ENCODE results near the gene ZSWIM3.
"Not testable (repeated sequence)": the region's sequence is repeated elsewhere in the genome, so short reads cannot be mapped to it uniquely, and the experiment has no call there.

ZSWIM3 gene

DNA sequence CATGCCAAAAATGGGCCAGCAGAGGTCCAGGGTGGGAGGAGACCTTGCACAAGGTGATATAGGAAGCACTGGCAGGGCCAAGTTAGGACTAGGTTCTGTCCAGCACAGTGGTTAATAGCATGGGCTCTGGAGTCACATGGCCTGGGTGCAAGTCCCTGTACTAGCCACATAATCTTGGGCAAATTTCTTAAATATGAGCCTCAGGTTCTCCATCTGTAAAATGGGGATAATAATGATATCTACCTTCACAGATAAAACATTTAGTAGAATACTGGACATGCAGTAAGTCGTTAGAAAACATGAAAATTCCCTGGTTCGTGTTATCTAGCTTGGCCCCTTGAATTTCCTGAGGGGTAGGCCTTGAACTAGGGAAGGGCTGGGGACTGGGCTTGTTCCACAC lies 39.9 kb downstream of the ZSWIM3 start:
- no peak overlapping the region for H3K4me3 ChIP-seq (replicated peaks; ENCODE audit: low read depth, low read length)
- DNase-seq (ENCODE audit: low read depth) = no peak
- TF ChIP-seq, protein P1, sequence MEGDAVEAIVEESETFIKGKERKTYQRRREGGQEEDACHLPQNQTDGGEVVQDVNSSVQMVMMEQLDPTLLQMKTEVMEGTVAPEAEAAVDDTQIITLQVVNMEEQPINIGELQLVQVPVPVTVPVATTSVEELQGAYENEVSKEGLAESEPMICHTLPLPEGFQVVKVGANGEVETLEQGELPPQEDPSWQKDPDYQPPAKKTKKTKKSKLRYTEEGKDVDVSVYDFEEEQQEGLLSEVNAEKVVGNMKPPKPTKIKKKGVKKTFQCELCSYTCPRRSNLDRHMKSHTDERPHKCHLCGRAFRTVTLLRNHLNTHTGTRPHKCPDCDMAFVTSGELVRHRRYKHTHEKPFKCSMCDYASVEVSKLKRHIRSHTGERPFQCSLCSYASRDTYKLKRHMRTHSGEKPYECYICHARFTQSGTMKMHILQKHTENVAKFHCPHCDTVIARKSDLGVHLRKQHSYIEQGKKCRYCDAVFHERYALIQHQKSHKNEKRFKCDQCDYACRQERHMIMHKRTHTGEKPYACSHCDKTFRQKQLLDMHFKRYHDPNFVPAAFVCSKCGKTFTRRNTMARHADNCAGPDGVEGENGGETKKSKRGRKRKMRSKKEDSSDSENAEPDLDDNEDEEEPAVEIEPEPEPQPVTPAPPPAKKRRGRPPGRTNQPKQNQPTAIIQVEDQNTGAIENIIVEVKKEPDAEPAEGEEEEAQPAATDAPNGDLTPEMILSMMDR (IDR thresholded peaks at IDR 0.05; ENCODE audit: low read length, missing control alignments) = no peak

DNA sequence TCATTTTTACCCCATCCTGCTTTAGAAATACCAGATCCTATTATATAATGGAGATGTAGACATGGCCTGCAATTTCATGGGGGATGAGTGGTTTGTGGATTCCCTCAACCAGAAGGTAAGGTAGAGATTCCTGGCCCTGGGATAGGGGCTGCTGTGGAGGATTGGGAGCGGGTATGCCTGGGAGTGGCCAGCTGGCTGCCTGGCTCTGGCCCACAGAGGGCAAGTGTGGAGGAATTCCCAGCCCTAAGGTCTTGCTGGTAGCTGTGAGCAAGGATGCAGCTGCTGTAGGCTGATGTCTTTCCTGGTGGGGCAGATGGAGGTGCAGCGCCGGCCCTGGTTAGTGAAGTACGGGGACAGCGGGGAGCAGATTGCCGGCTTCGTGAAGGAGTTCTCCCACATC lies 40.3 kb downstream of the ZSWIM3 start:
- no peak overlapping the region for H3K4me3 ChIP-seq (replicated peaks; ENCODE audit: low read depth, low read length)
- DNase-seq (ENCODE audit: low read depth) = no peak
- TF ChIP-seq, protein P1 (IDR thresholded peaks at IDR 0.05; ENCODE audit: low read length, missing control alignments) = no peak

DNA sequence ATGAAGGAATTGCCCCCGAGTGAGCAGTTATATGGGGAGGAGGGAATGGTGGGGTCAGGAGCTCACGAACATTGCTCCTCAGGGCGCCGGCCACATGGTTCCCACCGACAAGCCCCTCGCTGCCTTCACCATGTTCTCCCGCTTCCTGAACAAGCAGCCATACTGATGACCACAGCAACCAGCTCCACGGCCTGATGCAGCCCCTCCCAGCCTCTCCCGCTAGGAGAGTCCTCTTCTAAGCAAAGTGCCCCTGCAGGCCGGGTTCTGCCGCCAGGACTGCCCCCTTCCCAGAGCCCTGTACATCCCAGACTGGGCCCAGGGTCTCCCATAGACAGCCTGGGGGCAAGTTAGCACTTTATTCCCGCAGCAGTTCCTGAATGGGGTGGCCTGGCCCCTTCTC lies 40.9 kb downstream of the ZSWIM3 start:
- no peak for DNase-seq (ENCODE audit: low read depth)
- TF ChIP-seq, protein P1 (IDR thresholded peaks at IDR 0.05; ENCODE audit: low read length, missing control alignments) = no peak
- no peak overlapping the region for H3K4me3 ChIP-seq (replicated peaks; ENCODE audit: low read depth, low read length)

DNA sequence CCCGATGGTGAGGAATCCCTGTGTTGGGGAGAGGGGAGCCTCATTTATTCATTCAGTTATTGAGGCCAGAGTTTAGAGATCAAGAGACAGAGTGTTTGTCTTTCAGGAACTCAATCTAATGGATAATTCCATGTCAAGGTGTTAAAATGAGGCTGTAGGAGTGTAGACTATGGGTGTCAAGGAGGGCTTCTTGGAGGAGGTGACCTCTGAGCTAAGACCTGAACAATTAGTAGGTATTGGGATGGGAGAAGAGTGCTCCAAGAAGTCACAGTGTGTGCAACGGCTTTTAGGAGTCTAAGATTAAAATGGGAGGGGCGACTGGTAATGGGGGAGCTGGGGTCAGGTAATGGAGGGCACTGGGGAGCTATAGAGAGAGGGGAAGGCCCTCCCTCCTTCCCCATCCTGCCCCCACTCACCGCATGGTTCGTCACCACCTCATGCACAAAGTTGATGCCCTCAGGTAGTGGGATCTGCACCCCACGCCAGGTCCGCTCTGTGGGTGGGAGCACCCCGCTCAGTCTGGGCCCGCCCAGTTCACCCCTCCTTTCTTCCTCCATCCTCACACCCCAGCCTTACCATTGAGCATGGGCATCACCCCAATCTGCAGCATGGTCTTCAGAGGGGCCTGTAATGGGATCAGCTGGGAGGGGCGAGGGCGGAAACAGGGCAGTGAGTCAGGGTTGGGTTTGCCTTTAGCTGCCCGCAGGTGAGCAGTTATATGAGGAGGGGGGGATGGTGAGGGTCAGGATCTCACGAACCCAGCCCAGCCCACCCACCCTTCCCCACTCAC lies 41.8 kb downstream of the ZSWIM3 start:
- DNase-seq (ENCODE audit: low read depth) = no peak
- no peak overlapping the region for H3K4me3 ChIP-seq (replicated peaks; ENCODE audit: low read depth, low read length)
- TF ChIP-seq, protein P1 (IDR thresholded peaks at IDR 0.05; ENCODE audit: low read length, missing control alignments) = no peak

DNA sequence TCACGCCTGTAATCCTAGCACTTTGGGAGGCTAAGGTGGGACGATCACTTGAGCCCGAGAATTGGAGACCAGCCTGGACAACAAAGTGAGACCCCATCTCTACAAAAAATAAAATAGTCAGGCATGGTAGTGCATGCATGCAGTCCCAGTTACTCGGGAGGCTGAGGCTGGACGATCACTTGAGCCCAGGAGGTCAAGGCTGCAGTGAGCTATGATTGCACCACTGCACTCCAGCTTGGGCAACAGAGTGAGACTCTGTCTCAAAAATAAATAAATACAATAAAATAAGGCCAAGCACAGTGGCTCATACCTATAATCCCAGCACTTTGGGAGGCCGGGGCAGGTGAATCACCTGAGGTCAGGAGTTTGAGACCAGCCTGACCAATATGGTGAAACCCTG lies 43.9 kb downstream of the ZSWIM3 start:
- not testable (repeated sequence) for H3K4me3 ChIP-seq (replicated peaks; ENCODE audit: low read depth, low read length); DNase-seq (ENCODE audit: low read depth)

DNA sequence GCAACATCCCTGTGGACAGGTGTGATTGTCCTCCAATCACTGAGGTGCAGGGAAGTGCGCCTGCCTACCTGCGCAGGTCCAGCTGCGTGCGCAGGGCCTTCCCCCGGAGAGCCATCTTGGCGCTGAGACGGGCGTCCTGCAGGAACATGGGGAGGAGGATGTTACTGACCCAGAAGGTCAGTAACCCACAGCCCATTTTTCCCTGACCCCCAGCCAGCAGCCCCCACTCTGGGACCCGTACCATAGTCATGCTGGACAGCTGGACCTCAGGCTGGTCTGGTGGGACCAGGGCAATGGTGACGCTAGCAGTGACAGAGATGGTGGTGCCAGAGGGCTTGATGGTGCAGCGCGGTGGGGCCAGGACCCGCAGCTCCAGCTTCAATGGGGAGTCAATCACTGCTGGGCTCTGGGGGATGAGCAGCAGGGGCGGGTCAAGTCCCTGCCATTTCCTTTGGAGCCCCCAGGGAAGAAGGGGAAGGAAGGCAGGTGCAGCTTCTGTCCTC lies 44.8 kb downstream of the ZSWIM3 start:
- TF ChIP-seq, protein P1 (IDR thresholded peaks at IDR 0.05; ENCODE audit: low read length, missing control alignments) = no peak
- no peak for DNase-seq (ENCODE audit: low read depth)
- H3K4me3 ChIP-seq (replicated peaks; ENCODE audit: low read depth, low read length) = no peak overlapping the region

DNA sequence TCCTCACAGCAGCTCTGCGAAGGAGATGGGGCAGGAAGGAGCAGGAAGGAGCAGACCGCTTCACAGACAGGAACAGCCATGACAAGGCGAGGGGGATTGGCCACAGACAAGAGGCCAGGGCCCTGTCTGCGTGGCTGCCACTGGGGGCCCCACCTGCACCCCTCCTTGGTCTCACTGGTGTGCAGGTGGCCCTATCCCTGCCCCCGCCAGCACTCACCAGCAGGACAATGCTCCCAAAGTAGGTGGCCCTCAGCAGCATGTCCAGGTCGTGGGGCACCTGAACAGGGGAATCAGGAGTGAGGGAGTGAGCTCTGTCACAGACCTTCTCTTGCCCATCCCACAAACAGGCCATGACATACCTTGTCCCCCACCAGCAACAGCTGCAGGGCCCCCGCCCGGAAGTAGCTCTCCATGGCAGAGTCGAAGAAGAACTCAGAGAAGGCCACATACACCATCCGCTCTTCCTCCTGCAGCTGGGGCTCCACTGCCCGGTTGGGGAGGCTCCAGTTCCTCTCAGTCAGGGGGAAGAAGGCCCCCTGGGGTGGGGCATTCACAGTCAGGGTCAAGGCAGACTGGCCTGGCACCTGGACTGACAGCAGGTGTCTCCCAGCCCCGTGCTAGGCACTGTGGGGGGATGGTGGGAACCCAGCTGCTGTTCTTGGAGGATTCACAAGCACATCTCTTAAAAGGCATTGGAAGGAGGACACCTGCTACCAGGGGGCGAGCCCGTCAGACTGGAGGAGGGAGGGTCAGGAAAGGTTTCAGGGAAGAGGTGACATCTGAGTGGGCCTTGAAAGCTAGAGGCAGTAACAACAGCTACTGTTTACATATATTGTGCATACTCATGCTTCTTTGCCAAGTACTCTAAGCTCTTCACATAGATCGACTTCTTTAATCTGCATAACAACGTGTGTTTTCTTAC lies 47.4 kb downstream of the ZSWIM3 start:
- H3K4me3 ChIP-seq (replicated peaks; ENCODE audit: low read depth, low read length) = no peak overlapping the region
- TF ChIP-seq, protein P1 (IDR thresholded peaks at IDR 0.05; ENCODE audit: low read length, missing control alignments) = no peak
- no peak for DNase-seq (ENCODE audit: low read depth)
